HG02973 (cell line): ENCODE measurements around the gene CYTH4.
"Not testable (repeated sequence)": the region's sequence is repeated elsewhere in the genome, so short reads cannot be mapped to it uniquely, and the experiment has no call there.

Source experiments
- ATAC-seq: cut with Tn5 transposase; IDR thresholded peaks from one replicate; pipeline ENCODE4 v1.9.1; 2021; ENCODE audit warnings: moderate library complexity; ENCODE audit not compliant: unreplicated experiment

The CYTH4 gene, protein sequence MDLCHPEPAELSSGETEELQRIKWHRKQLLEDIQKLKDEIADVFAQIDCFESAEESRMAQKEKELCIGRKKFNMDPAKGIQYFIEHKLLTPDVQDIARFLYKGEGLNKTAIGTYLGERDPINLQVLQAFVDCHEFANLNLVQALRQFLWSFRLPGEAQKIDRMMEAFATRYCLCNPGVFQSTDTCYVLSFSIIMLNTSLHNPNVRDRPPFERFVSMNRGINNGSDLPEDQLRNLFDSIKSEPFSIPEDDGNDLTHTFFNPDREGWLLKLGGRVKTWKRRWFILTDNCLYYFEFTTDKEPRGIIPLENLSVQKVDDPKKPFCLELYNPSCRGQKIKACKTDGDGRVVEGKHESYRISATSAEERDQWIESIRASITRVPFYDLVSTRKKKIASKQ

GRCh38 chr22:37282385-37282677, at the start of gene CYTH4:
Gene CYTH4, plus strand, starts transcription at chr22:37282508. Its CDS starts 62 bp downstream, at chr22:37282570.
- peak; percentile 52 for ATAC-seq

DNA sequence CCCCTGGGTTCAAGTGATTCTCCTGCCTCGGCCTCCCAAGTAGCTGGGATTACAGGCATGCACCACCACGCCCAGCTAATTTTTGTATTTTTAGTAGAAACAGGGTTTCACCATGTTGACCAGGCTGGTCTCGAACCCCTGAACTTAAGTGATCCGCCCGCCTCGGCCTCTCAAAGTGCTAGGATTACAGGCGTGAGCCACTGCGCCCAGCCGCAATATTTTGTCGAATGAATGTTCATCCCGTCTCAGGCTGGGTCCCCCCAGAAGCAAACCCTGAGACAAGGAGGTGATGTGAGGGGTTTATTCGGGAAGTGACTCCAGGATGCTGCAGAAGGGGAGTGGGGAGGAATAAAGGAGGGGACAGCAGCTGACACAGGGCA, 48.9 kb upstream of the CYTH4 start:
- ATAC-seq: not testable (repeated sequence)

GRCh38 chr22:37233751-37234631, 48.3 kb upstream of the CYTH4 start:
- ATAC-seq: no peak

GRCh38 chr22:37234736-37235711, 47.3 kb upstream of the CYTH4 start:
- no peak for ATAC-seq

DNA sequence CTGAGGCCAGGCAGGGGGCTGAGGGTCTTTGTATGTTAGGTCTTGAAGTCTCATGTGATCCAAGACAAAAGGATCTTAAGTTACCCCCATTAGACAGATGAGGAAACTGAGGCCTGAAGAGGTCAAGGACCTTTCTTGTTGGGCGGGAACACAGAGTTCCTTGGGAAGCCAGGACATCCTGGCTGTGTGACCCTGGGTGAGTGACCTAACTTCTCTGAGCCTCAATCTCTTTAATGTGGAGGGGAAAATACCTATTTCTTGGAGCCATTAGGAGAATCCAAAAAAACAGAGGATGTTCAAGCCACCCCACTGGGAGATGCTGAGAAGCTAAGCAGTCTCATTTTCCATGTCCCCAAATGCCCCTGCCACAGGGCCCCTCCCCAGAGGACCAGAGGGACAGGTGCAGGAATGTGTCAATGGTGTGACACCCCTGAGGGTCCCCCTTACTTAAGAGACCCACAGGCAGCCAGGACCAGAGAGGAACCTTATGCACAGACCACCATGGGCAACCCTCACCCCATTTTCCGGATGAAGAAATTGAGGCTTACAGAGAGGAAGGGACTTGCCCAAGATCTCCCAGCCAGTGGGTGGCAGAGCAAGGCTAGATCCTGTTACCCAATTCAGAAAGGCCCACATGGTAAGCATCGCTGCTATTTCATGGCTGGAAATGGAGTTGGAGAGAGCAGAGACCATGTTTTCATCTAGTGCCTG, 46.3 kb upstream of the CYTH4 start:
- no peak for ATAC-seq

DNA sequence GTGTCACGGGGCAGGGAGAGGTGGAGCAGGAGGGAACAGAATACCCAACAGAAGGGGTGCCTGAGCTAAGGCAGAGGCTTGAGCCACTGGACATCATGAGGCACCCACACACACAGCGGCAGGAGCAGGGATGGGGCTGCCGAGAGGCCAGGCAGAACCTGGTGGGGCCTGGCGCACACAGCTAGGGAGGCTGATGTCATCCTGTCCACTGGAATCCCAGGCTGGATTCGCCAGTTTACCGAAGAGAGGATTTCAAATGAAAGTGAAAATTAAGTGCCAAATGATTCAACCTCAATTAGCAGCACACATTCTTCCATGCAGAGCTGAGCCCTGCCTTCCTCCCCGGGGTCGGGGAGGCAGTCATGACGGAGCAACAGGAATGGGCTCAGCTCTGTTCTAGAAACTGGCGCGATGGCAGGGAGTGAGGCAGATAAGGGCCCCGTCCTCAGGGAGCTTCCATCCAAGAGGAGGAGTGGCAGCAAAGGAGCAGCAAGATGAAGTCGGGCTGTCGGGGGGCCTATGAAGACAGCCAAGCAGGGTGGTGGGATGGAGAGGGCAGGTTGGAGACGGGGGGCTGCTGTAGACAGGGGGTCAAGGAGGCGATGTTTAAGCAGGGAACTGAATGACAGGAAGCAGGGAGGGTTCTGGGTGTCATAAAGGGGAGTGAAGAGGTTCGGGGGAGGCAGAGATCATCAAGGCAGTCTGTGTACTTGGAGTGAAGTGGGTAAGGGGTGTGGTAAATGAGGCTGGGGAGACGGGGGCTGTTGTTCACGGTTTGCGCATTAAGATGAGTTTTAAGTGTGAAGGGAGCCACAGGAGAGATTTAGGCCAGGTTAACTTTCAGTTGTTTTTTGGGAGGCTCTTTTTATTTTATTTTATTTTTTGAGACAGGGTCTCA, 44.7 kb upstream of the CYTH4 start:
- ATAC-seq: no peak

- ATAC-seq: no peak
Observed at GRCh38 chr22:37239336-37240239, 42.7 kb upstream of the CYTH4 start.

GRCh38 chr22:37240240-37240940, 41.9 kb upstream of the CYTH4 start:
- ATAC-seq: no peak

GRCh38 chr22:37240941-37241320, 41.4 kb upstream of the CYTH4 start:
- no peak for ATAC-seq

- no peak for ATAC-seq
Observed at GRCh38 chr22:37241351-37242142, 40.8 kb upstream of the CYTH4 start.

DNA sequence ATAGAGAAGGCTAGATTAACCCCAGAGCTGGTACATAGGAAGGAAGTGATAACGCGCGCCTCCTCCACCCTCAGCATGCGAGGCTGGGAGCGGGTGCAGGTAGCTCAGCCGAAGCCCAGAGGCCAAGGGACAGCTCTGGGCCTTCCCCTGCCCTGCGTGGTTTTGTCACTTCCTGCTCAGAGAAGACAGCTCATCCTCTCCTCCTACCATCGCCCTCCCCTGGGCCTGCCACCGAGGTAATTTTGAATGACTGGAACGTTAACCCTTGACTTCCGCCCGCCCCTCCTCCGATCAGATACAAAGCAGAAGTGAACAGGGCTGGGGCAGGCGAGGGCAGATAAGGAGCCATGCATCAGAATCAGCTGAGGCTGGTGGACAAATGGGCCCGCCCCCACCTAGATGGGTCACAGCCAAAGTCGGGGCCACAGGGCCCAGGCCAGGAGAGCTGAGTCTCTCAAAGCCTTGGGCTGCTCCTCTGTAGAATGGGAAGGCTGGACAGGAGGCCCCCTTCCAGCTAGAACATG, 39.9 kb upstream of the CYTH4 start:
- peak; percentile 47 for ATAC-seq

DNA sequence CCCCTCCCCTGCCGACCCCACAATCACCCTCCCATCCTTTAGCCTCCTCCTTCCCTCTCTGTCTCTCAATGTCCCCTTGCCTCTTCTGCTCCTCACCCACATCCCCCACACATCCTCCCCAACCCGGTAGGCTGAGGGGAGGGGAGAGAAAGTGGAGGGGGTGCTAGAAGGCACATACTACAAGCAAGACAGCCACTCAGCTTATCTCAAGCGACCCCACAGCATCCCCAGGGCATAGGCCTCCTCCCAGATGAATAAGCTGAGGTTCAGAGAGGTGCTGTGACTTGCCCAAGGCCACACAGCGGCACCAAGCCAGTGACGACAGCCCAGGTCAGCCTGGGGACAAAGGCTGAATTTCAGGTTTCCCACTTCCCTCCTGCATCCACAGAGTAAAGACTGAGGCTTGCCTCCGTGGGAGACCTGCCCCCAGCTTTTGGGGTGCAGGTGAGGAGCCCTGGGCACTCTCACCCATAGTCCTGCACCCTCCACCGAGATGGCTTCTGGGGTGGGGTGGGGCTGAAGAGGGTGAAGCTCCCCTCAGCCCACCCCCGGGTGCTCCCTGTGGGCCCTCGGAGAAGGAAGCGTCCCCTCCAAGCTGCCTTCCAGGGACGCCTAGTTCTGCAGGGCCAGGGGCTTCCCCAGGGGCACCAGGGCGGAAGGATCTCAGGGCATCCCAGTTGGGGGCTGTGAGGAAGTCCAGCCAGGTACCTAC, 38.8 kb upstream of the CYTH4 start:
- no peak for ATAC-seq

DNA sequence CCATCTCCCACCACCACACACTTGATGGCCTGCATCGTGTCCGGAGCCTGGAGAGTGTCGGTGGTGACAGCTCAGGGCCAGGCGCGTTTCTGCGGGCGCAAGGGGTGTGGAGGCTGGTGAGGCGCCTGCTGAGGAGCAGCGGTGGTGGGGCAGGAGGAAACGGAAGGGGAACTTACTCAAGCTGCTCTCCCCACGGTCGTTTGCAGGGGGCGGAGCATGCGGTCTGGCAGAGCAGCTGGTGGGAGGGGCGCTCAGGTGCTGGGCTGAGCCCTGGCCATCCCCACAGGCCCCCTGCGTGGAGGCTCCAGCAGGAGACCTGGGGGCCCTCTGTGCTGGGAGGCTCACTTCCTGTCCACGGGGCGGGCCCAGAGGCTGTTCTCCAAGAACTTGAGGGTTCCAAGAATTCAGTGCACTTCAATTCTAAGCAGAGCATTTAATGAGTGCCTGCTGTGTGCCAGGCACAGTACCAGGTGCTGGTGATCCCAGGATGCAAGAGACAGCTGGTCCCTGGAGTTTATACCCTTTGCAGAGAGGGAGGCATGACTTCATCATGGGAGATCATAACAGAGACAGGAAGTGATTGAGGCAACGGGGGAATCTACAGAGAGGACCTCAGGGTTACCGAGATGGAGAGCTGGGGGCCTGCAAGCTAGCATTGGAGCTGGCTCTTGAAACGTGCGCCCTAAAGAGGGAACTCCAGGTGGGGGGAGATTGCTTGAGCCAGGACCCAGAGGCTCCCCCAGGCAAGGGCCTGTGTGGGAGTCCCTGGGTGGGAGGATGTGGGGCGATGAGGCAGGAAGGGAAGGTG, 38.0 kb upstream of the CYTH4 start, which contains the start of gene RAC2:
RAC2 (minus strand) TSS at position 156 of the 808 bp plus-strand sequence; CDS start at position 35, 121 bp downstream.
- ATAC-seq: no peak

DNA sequence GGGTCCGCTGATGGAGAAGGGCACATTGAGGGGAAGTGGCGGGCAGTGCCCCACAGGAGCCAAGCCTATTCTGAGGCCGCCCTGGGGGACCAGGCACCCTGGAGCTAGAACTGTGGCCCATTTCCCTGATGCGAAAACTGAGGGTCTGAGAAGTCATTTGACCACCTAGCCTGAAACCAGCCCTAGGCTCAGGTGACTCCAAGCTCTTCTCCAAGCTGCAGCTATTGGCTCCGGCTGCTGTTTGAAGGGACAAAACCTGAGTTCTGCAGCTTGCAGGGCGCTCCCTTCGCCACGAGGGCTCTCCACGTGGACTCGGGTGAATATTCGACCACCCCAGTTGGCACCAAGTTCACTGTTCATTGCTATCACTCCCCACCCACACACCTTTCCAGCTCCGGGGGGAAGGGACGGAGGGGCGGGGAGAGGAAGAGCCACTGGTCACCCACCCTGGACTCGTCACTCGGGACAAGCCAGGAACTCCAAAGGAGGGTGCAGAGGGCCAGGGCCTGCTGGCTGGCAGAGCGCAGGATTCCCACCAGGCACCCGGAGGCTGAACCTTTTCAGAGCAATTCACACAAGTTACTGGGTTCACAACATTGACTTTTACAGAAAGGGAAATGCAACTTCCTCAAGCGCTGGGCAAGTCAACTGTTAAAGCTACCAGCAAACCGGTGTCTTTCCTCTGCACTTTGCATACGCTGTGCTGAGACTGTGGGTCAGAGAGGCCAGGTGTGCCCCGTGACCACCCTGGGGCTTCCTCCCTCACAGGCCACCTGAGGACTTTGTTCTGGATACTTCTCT, 37.2 kb upstream of the CYTH4 start:
- ATAC-seq: no peak
